H1 (cell line): ENCODE data around the gene PDK4. TPM values are rescaled to one million over a fixed set of nuclear protein-coding genes. Genes with fewer than 3 reads are reported as not detected.

Experiments
- CTCF ChIA-PET: fragments of 300-600 bp; sonication (Branson Sonifier 250); formaldehyde crosslinking; loops from one replicate; lab custom pipeline; 2021; ENCODE audit not compliant: partially characterized antibody; lab: Charles Lee
- POLR2A ChIA-PET: fragments of 300-600 bp; sonication (Branson Sonifier 250); formaldehyde crosslinking; loops from one replicate; lab custom pipeline; 2021; ENCODE audit warnings: inconsistent platforms; ENCODE audit not compliant: partially characterized antibody; lab: Charles Lee
- DNase-seq, 2 experiments: peaks; one replicate each; pipeline versions ENCODE4 v3.0.0 to v3.0.0-alpha.2; 2010 to 2022; ENCODE audit warnings: low spot score in 2 of 2, low read depth in 1 of 2, mixed read lengths in 1 of 2
- FAIRE-seq: peaks from 2 replicates; lab custom pipeline; 2011; peaks lifted over from hg19 to GRCh38; lab: Jason Lieb, UNC
- H2AFZ ChIP-seq: 2 replicates; pipeline ENCODE4 v1.8.1; 2012; ENCODE audit warnings: low read length, inconsistent platforms
- H2AK5ac ChIP-seq: 2 replicates; pipeline ENCODE4 v1.6.1; 2013; ENCODE audit warnings: low read depth, low read length
- H2BK120ac ChIP-seq: replicated peaks from 2 replicates; pipeline ENCODE3; 2013; ENCODE audit warnings: low read depth, low read length, inconsistent platforms
- H2BK12ac ChIP-seq: 2 replicates; pipeline ENCODE4 v1.6.1; 2013; ENCODE audit warnings: low read depth, low read length
- H2BK15ac ChIP-seq: 2 replicates; pipeline ENCODE4 v1.6.1; 2013; ENCODE audit warnings: low read length
- H2BK20ac ChIP-seq: 2 replicates; pipeline ENCODE4 v1.6.1; 2013; ENCODE audit warnings: low read length
- H2BK5ac ChIP-seq: 2 replicates; pipeline ENCODE4 v1.6.1; 2013; ENCODE audit warnings: low read depth, low read length
- H3K14ac ChIP-seq: 2 replicates; pipeline ENCODE4 v1.6.1; 2013; ENCODE audit warnings: inconsistent platforms; ENCODE audit not compliant: insufficient read length
- H3K18ac ChIP-seq: 2 replicates; pipeline ENCODE4 v1.6.1; 2013; ENCODE audit warnings: low read length; ENCODE audit errors: extremely low read depth
- H3K23ac ChIP-seq: 2 replicates; pipeline ENCODE4 v1.6.1; 2013; ENCODE audit warnings: inconsistent platforms; ENCODE audit not compliant: insufficient read length
- H3K23me2 ChIP-seq: 2 replicates; pipeline ENCODE4 v1.6.1; 2013; ENCODE audit warnings: low read depth, low read length
- H3K27ac ChIP-seq: 2 replicates; pipeline ENCODE4 v1.6.1; 2011; ENCODE audit warnings: low read depth, low read length, inconsistent platforms
- H3K27me3 ChIP-seq, 4 experiments: replicated peaks in 1 of 4; 1 replicate in 1 of 4; 2 replicates in 3 of 4; pipeline versions ENCODE4 v1.6.1 to v1.8.1; 2011 to 2013; ENCODE audit warnings: low read length in 3 of 4, mild to moderate bottlenecking in 3 of 4, inconsistent platforms in 2 of 4, mixed read lengths in 2 of 4, moderate library complexity in 1 of 4; ENCODE audit not compliant: control insufficient read depth in 3 of 4, insufficient read depth in 3 of 4; ENCODE audit errors: extremely low read depth in 1 of 4
- H3K36me3 ChIP-seq, 4 experiments: 2 replicates each; pipeline versions ENCODE4 v1.6.1 to v1.8.1; 2011 to 2013; ENCODE audit warnings: mild to moderate bottlenecking in 4 of 4, low read length in 3 of 4, moderate library complexity in 2 of 4, control low read depth in 1 of 4, inconsistent platforms in 1 of 4; ENCODE audit not compliant: insufficient read depth in 4 of 4, control insufficient read depth in 2 of 4
- H3K4ac ChIP-seq: replicated peaks from 2 replicates; pipeline ENCODE3; 2013; ENCODE audit warnings: low read length, low read depth, mixed read lengths, inconsistent platforms; ENCODE audit not compliant: insufficient read length
- H3K4me1 ChIP-seq, 4 experiments: replicated peaks in 1 of 4; 1 replicate in 1 of 4; 2 replicates in 3 of 4; pipeline versions ENCODE4 v1.6.1 to v1.8.1; 2011 to 2013; ENCODE audit warnings: low read length in 3 of 4, inconsistent platforms in 2 of 4, mixed read lengths in 1 of 4; ENCODE audit not compliant: insufficient read depth in 4 of 4, control insufficient read depth in 3 of 4
- H3K4me2 ChIP-seq, 2 experiments: 2 replicates each; pipeline versions ENCODE4 v1.6.1 to v1.8.1; 2011 to 2013; ENCODE audit warnings: low read depth in 2 of 2, low read length in 2 of 2, control low read depth in 1 of 2, inconsistent platforms in 1 of 2, mild to moderate bottlenecking in 1 of 2; ENCODE audit not compliant: insufficient read depth in 1 of 2
- H3K4me3 ChIP-seq, 4 experiments: fragments of 200-600, 300-600 bp in 1 of 4; sonication (generic), shearing (Covaris generic), sonication (Bioruptor Twin) in 1 of 4; 2 replicates each; pipeline versions ENCODE4 v1.5.1 to v1.8.1; 2011 to 2016; ENCODE audit warnings: low read length in 4 of 4, low read depth in 3 of 4, control low read depth in 2 of 4, inconsistent platforms in 2 of 4, mild to moderate bottlenecking in 2 of 4, mixed read lengths in 1 of 4, moderate library complexity in 1 of 4; ENCODE audit not compliant: insufficient read depth in 2 of 4; ENCODE audit errors: extremely low read depth in 1 of 4
- H3K56ac ChIP-seq: replicated peaks from 2 replicates; pipeline ENCODE3; 2013; ENCODE audit warnings: low read depth, mild to moderate bottlenecking, mixed read lengths, low read length, inconsistent platforms; ENCODE audit not compliant: insufficient read length
- H3K79me1 ChIP-seq: 2 replicates; pipeline ENCODE4 v1.6.1; 2013; ENCODE audit warnings: low read depth, low read length, control low read depth
- H3K79me2 ChIP-seq, 2 experiments: 2 replicates each; pipeline versions ENCODE4 v1.6.1 to v1.8.1; 2012 to 2013; ENCODE audit warnings: low read length in 2 of 2, mild to moderate bottlenecking in 2 of 2, inconsistent platforms in 1 of 2; ENCODE audit not compliant: insufficient read depth in 2 of 2, control insufficient read depth in 1 of 2
- H3K9ac ChIP-seq, 4 experiments: replicated peaks in 1 of 4; 1 replicate in 1 of 4; 2 replicates in 3 of 4; pipeline versions ENCODE4 v1.6.1 to v1.8.1; 2011 to 2013; ENCODE audit warnings: low read depth in 3 of 4, low read length in 3 of 4, control low read depth in 2 of 4, mild to moderate bottlenecking in 2 of 4, moderate library complexity in 2 of 4, inconsistent platforms in 1 of 4; ENCODE audit errors: extremely low read depth in 1 of 4
- H3K9me3 ChIP-seq, 2 experiments: 2 replicates each; pipeline versions ENCODE4 v1.6.1 to v1.8.1; 2012 to 2013; ENCODE audit warnings: mild to moderate bottlenecking in 2 of 2, moderate library complexity in 2 of 2, control low read depth in 1 of 2, inconsistent platforms in 1 of 2, low read depth in 1 of 2, low read length in 1 of 2, mixed read lengths in 1 of 2; ENCODE audit not compliant: insufficient read depth in 2 of 2
- H4K20me1 ChIP-seq, 2 experiments: replicated peaks in 1 of 2; 2 replicates each; pipeline versions ENCODE3 to v1.8.1; 2011 to 2013; ENCODE audit warnings: inconsistent platforms in 2 of 2, low read length in 2 of 2, mild to moderate bottlenecking in 1 of 2; ENCODE audit not compliant: insufficient read depth in 2 of 2, control insufficient read depth in 1 of 2
- H4K5ac ChIP-seq: 2 replicates; pipeline ENCODE4 v1.6.1; 2013; ENCODE audit warnings: low read length, low read depth, mixed read lengths, inconsistent platforms; ENCODE audit not compliant: insufficient read length
- H4K8ac ChIP-seq: 2 replicates; pipeline ENCODE4 v1.8.0; 2013; ENCODE audit warnings: mild to moderate bottlenecking, moderate library complexity, low read length, inconsistent platforms; ENCODE audit not compliant: insufficient read depth; ENCODE audit errors: extremely low read depth
- H4K91ac ChIP-seq: replicated peaks from 2 replicates; pipeline ENCODE3; 2013; ENCODE audit warnings: low read length, mixed read lengths, inconsistent platforms; ENCODE audit not compliant: insufficient read length
- RFX5 ChIP-seq: IDR thresholded peaks from 2 replicates; pipeline ENCODE4 v1.6.1; 2011; ENCODE audit warnings: low read depth, low read length, improper control_type of control experiment, borderline replicate concordance
- RNF2 ChIP-seq: fragments of 200-900, 300-1000 bp; sonication (generic); IDR thresholded peaks from 2 replicates; pipeline ENCODE4 v1.7.1; 2016; ENCODE audit warnings: borderline replicate concordance, low read depth, mild to moderate bottlenecking, antibody characterized with exemption, low read length; ENCODE audit not compliant: poor library complexity, severe bottlenecking; ENCODE audit errors: missing control alignments
- RXRA ChIP-seq: IDR thresholded peaks from 2 replicates; pipeline ENCODE4 v1.6.1; 2011; ENCODE audit warnings: low read depth, mild to moderate bottlenecking, low read length, moderate library complexity; ENCODE audit not compliant: insufficient read depth
- TCF12 ChIP-seq: IDR thresholded peaks from 2 replicates; pipeline ENCODE4 v1.6.1; 2011; ENCODE audit warnings: low read depth, mild to moderate bottlenecking, low read length
- WGBS, 2 experiments: shearing (Covaris generic) in 1 of 2; methylation state at CpG; one replicate each; pipeline versions ENCODE4 v1.1.6 to v1.1.7; 2013 to 2015; ENCODE audit warnings: low lambda C conversion rate in 2 of 2, mixed read lengths in 2 of 2, inconsistent platforms in 1 of 2, low coverage in 1 of 2, missing lambda C conversion rate in 1 of 2; ENCODE audit not compliant: insufficient replicate concordance in 2 of 2, insufficient coverage in 1 of 2, insufficient read length in 1 of 2; ENCODE audit errors: extremely low coverage in 1 of 2, missing lambda C conversion rate in 1 of 2; 5-methylcytosine and 5-hydroxymethylcytosine counted together
- polyA plus RNA-seq, 7 experiments: library from polyadenylated mRNA; depleted of rRNA in 3 of 7; stranded (reverse) in 5 of 7; unstranded in 2 of 7; fragments of >200 nt in 5 of 7; fragments of 200-250 nt in 2 of 7; gene quantifications; 1 replicate in 5 of 7; 2 replicates in 1 of 7; 4 replicates in 1 of 7; pipeline versions ENCODE4 v1.2.1 to v1.2.3, GENCODE V29; 2011 to 2013; ENCODE audit warnings: missing spikeins in 2 of 7, mixed read lengths in 2 of 7
- total RNA-seq: library from RNA; stranded (reverse); fragmentation: NEBNext Ultra II Directional; extraction: Animal tissue kit (Norgen Biotek cat#: 25700); gene quantifications from 2 replicates; pipeline ENCODE4 v1.2.1, GENCODE V29; 2021
- TF ChIP-seq, protein P1 (sequence below): IDR thresholded peaks from 2 replicates; pipeline ENCODE4 v1.6.1; 2011; ENCODE audit warnings: low read length, improper control_type of control experiment

Gene PDK4
- total and polyA plus RNA-seq, 2 of the 8 experiments (the other 6 are each of a cell fraction or from before 2014, with no cell fraction given) = 0.26 TPM; not detected in 1

GRCh38 chr7:95569720-95570119 lies 26.6 kb downstream of the PDK4 start:
- no peaks in the 10 kb centered on the region for H3K79me1 ChIP-seq
- no peaks in the 10 kb centered on the region for H3K36me3 ChIP-seq
- no peak overlapping the region for H3K23ac ChIP-seq
- no peak overlapping the region for H3K9ac ChIP-seq
- FAIRE-seq = no peak
- H3K18ac ChIP-seq = no peak overlapping the region
- no peaks in the 10 kb centered on the region for H3K79me2 ChIP-seq
- no peak overlapping the region for H2BK12ac ChIP-seq
- H3K9me3 ChIP-seq = no peaks in the 10 kb centered on the region
- POLR2A ChIA-PET = no interaction called here
- DNase-seq = no peak
- H4K8ac ChIP-seq = no peak overlapping the region
- no peak overlapping the region for H2AFZ ChIP-seq
- no peak overlapping the region for H3K4ac ChIP-seq
- H3K27me3 ChIP-seq = no peaks in the 10 kb centered on the region
- WGBS, 2 experiments = 86 to 100% methylated on average over 1 to 2 of the region's 2 CpGs
- no peak overlapping the region for H3K56ac ChIP-seq
- CTCF ChIA-PET = interaction anchor here (0.6 to 1.7 kb wide), 4 partner anchors 7 to 59 kb away, joined by 3 to 8 read pairs (median 4); no protein-coding TSS in a partner anchor
- no peak overlapping the region for H3K27ac ChIP-seq
- no peak overlapping the region for H4K91ac ChIP-seq
- no peak overlapping the region for H2AK5ac ChIP-seq
- H2BK120ac ChIP-seq = no peak overlapping the region
- no peak overlapping the region for H3K4me2 ChIP-seq
- no peaks in the 10 kb centered on the region for H3K23me2 ChIP-seq
- H2BK15ac ChIP-seq = no peak overlapping the region
- no peaks in the 10 kb centered on the region for H4K20me1 ChIP-seq
- H3K4me3 ChIP-seq = no peak overlapping the region
- H3K14ac ChIP-seq = no peak overlapping the region
- H3K4me1 ChIP-seq = no peaks in the 10 kb centered on the region
- H4K5ac ChIP-seq = no peak overlapping the region
- no peak overlapping the region for H2BK20ac ChIP-seq
- TF ChIP-seq RNF2 = no peak
- no peak for TF ChIP-seq TCF12
- TF ChIP-seq RXRA = no peak
- TF ChIP-seq, protein P1, sequence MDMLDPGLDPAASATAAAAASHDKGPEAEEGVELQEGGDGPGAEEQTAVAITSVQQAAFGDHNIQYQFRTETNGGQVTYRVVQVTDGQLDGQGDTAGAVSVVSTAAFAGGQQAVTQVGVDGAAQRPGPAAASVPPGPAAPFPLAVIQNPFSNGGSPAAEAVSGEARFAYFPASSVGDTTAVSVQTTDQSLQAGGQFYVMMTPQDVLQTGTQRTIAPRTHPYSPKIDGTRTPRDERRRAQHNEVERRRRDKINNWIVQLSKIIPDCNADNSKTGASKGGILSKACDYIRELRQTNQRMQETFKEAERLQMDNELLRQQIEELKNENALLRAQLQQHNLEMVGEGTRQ = no peak
- TF ChIP-seq RFX5 = no peak
- H2BK5ac ChIP-seq = no peak overlapping the region
